Thyroid gland (tissue), 4 donors: ENCODE measurements around the gene AP1B1. TPM values are rescaled to one million over a fixed set of nuclear protein-coding genes. Genes with fewer than 3 reads are reported as not detected.

Source experiments
- DNase-seq, 2 donors: peaks; one replicate each; pipeline ENCODE4 v3.0.0-alpha.2; 2019
- H3K27ac ChIP-seq, 3 donors: fragments of 200-600 bp; sonication (generic); 1 replicate in 2 of 3; 2 replicates in 1 of 3; pipeline ENCODE4 v1.5.1; 2016 to 2019; ENCODE audit warnings: mild to moderate bottlenecking in 1 of 3, moderate library complexity in 1 of 3
- H3K27me3 ChIP-seq: fragments of 200-600 bp; sonication (generic); one replicate; pipeline ENCODE4 v1.5.1; 2019
- H3K36me3 ChIP-seq, 2 donors: fragments of 200-600 bp; sonication (generic); one replicate each; pipeline ENCODE4 v1.5.1; 2016 to 2019
- H3K4me1 ChIP-seq, 2 donors: fragments of 200-600 bp; sonication (generic); one replicate each; pipeline ENCODE4 v1.5.1; 2017 to 2019
- H3K4me3 ChIP-seq, 3 donors: fragments of 200-600 bp; sonication (generic); replicated peaks in 1 of 3; 1 replicate in 2 of 3; 2 replicates in 1 of 3; pipeline ENCODE4 v1.5.1; 2016; ENCODE audit warnings: mild to moderate bottlenecking in 1 of 3
- H3K9me3 ChIP-seq: fragments of 200-600 bp; sonication (generic); one replicate; pipeline ENCODE4 v1.5.1; 2017
- CTCF ChIP-seq, 6 experiments: fragments of 200-600 bp in 3 of 6; fragments of 450-650 bp in 3 of 6; sonication (generic) in 3 of 6; IDR thresholded peaks; one replicate each; pipeline ENCODE4 v1.5.1; 2016 to 2019; ENCODE audit warnings: antibody characterized with exemption in 6 of 6, mild to moderate bottlenecking in 2 of 6, inconsistent platforms in 1 of 6, moderate library complexity in 1 of 6
- POLR2A ChIP-seq, 2 donors: fragments of 450-650 bp; IDR thresholded peaks; one replicate each; pipeline ENCODE4 v1.6.1; 2017; ENCODE audit warnings: antibody characterized with exemption in 2 of 2, mild to moderate bottlenecking in 2 of 2, moderate library complexity in 1 of 2
- WGBS, 2 donors: methylation state at CpG; one replicate each; pipeline ENCODE4 v1.1.5; 2017; 5-methylcytosine and 5-hydroxymethylcytosine counted together
- intact Hi-C: fragments of 100-400 bp; cut with DNase I; formaldehyde crosslinking; loops from one replicate; pipeline ENCODE4 v1.15.1; 2023
- total RNA-seq, 4 donors: library from RNA; depleted of rRNA; stranded (reverse); fragments of >200 nt; gene quantifications; one replicate each; pipeline ENCODE4 v1.2.3, GENCODE V29; 2016

The AP1B1 gene
- 100 to 1,000 TPM in 1 of 4 donors, 10 to 100 TPM in 3; 45.0 to 103 (median 91.4) TPM for total RNA-seq

- TF ChIP-seq CTCF (IDR thresholded peaks at IDR 0.05) (peak in 1 of 6 experiments; percentile 13), POLR2A (IDR thresholded peaks at IDR 0.05) (peak in 1 of 2 donors; percentile 71)
- DNase-seq: peak; percentile 96 to 98
- peak within 1 kb of the TSS; percentile 55 to 63 (median 60) for H3K27ac ChIP-seq
- peak within 1 kb of the TSS; percentile 29 to 75 (median 29) for H3K4me3 ChIP-seq
- 1 to 2% methylated on average over 45 to 64 of the region's 68 CpGs for WGBS, 2 donors
- intact Hi-C loops: loop anchor here (10.0 kb wide), 1 partner anchor 73 kb away; the partner anchor contains the start of gene RASL10A
- H3K4me1 ChIP-seq: peaks cover 24 to 38% of the 10 kb centered on the region in 2 donors
- no peaks in the 10 kb centered on the region for H3K27me3 ChIP-seq
- no peaks in the 10 kb centered on the region for H3K9me3 ChIP-seq
- no peaks in the 10 kb centered on the region for H3K36me3 ChIP-seq
Measured at GRCh38 chr22:29387921-29388758, at the start of gene AP1B1. TSS of gene AP1B1 (minus strand) at chr22:29388570. CDS start at chr22:29367243, 21,327 bp downstream.

GRCh38 chr22:29435236-29436136 lies 47.1 kb upstream of the AP1B1 start:
- intact Hi-C loops: no loop called here
- WGBS, 2 donors: 68 to 77% methylated on average over 5 of the region's 5 CpGs

GRCh38 chr22:29434288-29434687 lies 45.9 kb upstream of the AP1B1 start:
- H3K27ac ChIP-seq: no peak overlapping the region
- no peaks in the 10 kb centered on the region for H3K36me3 ChIP-seq
- intact Hi-C loops: no loop called here
- no peak overlapping the region for H3K4me3 ChIP-seq
- 80 to 90% methylated on average over 7 of the region's 7 CpGs for WGBS, 2 donors
- H3K4me1 ChIP-seq: no peaks in the 10 kb centered on the region
- no peaks in the 10 kb centered on the region for H3K27me3 ChIP-seq
- no peaks in the 10 kb centered on the region for H3K9me3 ChIP-seq
- TF ChIP-seq CTCF (IDR thresholded peaks at IDR 0.05) (no peak), POLR2A (IDR thresholded peaks at IDR 0.05) (no peak)
- DNase-seq: no peak

More at GRCh38 chr22:29435236-29436136, 47.1 kb upstream of the AP1B1 start:
- no peaks in the 10 kb centered on the region for H3K4me1 ChIP-seq
- H3K4me3 ChIP-seq: no peak overlapping the region
- no peaks in the 10 kb centered on the region for H3K36me3 ChIP-seq
- no peak for DNase-seq
- no peaks in the 10 kb centered on the region for H3K9me3 ChIP-seq
- H3K27me3 ChIP-seq: no peaks in the 10 kb centered on the region
- no peak for TF ChIP-seq CTCF (IDR thresholded peaks at IDR 0.05)
- TF ChIP-seq POLR2A (IDR thresholded peaks at IDR 0.05): no peak
- H3K27ac ChIP-seq: no peak overlapping the region

GRCh38 chr22:29433856-29434255 lies 45.5 kb upstream of the AP1B1 start:
- H3K36me3 ChIP-seq: no peaks in the 10 kb centered on the region
- intact Hi-C loops: no loop called here
- H3K9me3 ChIP-seq: no peaks in the 10 kb centered on the region
- no peaks in the 10 kb centered on the region for H3K4me1 ChIP-seq
- H3K4me3 ChIP-seq: no peak overlapping the region
- no peak for TF ChIP-seq CTCF (IDR thresholded peaks at IDR 0.05)
- no peak for TF ChIP-seq POLR2A (IDR thresholded peaks at IDR 0.05)
- DNase-seq: no peak
- 94 to 95% methylated on average over 3 of the region's 3 CpGs for WGBS, 2 donors
- no peaks in the 10 kb centered on the region for H3K27me3 ChIP-seq
- no peak overlapping the region for H3K27ac ChIP-seq
